HCT116 (cell line): ENCODE measurements around the gene CARD14. TPM values are rescaled to one million over a fixed set of nuclear protein-coding genes. Genes with fewer than 3 reads are reported as not detected.

Source experiments
- ATAC-seq: fragments of 200-7000 bp; cut with Tn5 transposase; 2 replicates; pipeline ENCODE4 v1.9.1; 2020; ENCODE audit warnings: mild to moderate bottlenecking, moderate library complexity
- BruUV-seq: library from RNA; stranded (reverse); fragments of 400-500 nt; replicated peaks from 2 replicates; lab custom pipeline; 2021; lab: Mats Ljungman, UMichigan
- CTCF ChIA-PET: fragments of 300-600 bp; sonication (Branson Sonifier 250); formaldehyde crosslinking; loops from one replicate; lab custom pipeline; 2021; ENCODE audit warnings: antibody characterized with exemption; lab: Charles Lee
- POLR2A ChIA-PET: fragments of 300-600, 350-600 bp; sonication (Branson Sonifier 250); formaldehyde crosslinking; loops from one replicate; lab custom pipeline; 2021; ENCODE audit warnings: antibody characterized with exemption; lab: Charles Lee
- RAD21 ChIA-PET, 2 experiments: fragments of 300-600 bp; sonication (Branson Sonifier 250); formaldehyde crosslinking; loops; one replicate each; lab custom pipeline; 2023; ENCODE audit warnings: low total read pairs in 2 of 2; ENCODE audit not compliant: uncharacterized antibody in 2 of 2, unreplicated experiment in 2 of 2, low non-redundant PET in 1 of 2; lab: Charles Lee
- DNase-seq: peaks from one replicate; pipeline ENCODE4 v3.0.0-alpha.2; 2010; ENCODE audit warnings: low read depth, low spot score
- H2AFZ ChIP-seq: fragments of 200-600 bp; shearing (Covaris generic), sonication (generic); 2 replicates; pipeline ENCODE4 v1.6.1; 2017; ENCODE audit warnings: low read depth, mixed run types, mixed read lengths, antibody characterized with exemption, low read length; ENCODE audit not compliant: poor library complexity, severe bottlenecking
- H3K27ac ChIP-seq: 2 replicates; pipeline ENCODE4 v1.5.1; 2012; ENCODE audit warnings: low read depth, low read length
- H3K27me3 ChIP-seq: fragments of 200-600 bp; sonication (generic); 2 replicates; pipeline ENCODE4 v1.6.1; 2016; ENCODE audit warnings: mixed run types, low read length, mixed read lengths; ENCODE audit not compliant: insufficient read depth
- H3K36me3 ChIP-seq, 2 experiments: fragments of 200-500 bp in 1 of 2; fragments of 200-600 bp in 1 of 2; sonication (Bioruptor generic) in 1 of 2; sonication (generic) in 1 of 2; 2 replicates each; pipeline versions ENCODE4 v1.5.1 to v1.6.1; 2014 to 2016; ENCODE audit warnings: low read length in 2 of 2, inconsistent platforms in 1 of 2, mixed read lengths in 1 of 2, mixed run types in 1 of 2; ENCODE audit not compliant: insufficient read depth in 2 of 2, control insufficient read depth in 1 of 2
- H3K4me1 ChIP-seq, 2 experiments: fragments of 200-600 bp in 1 of 2; sonication (generic) in 1 of 2; 2 replicates each; pipeline versions ENCODE4 v1.5.1 to v1.6.1; 2012 to 2017; ENCODE audit warnings: low read length in 2 of 2, inconsistent platforms in 1 of 2, mild to moderate bottlenecking in 1 of 2, mixed read lengths in 1 of 2, mixed run types in 1 of 2, moderate library complexity in 1 of 2; ENCODE audit not compliant: insufficient read depth in 2 of 2, control insufficient read depth in 1 of 2
- H3K4me2 ChIP-seq: fragments of 200-600 bp; sonication (generic); 2 replicates; pipeline ENCODE4 v1.6.1; 2017; ENCODE audit warnings: mixed run types, low read length, mixed read lengths
- H3K4me3 ChIP-seq, 2 experiments: fragments of 200-600 bp in 1 of 2; sonication (generic) in 1 of 2; replicated peaks in 1 of 2; 2 replicates each; pipeline ENCODE4 v1.5.1; 2011 to 2016; ENCODE audit warnings: low read length in 2 of 2, control low read depth in 1 of 2, low read depth in 1 of 2, mild to moderate bottlenecking in 1 of 2, mixed read lengths in 1 of 2, mixed run types in 1 of 2
- H3K79me2 ChIP-seq: fragments of 200-600 bp; sonication (generic); 2 replicates; pipeline ENCODE4 v1.6.1; 2017; ENCODE audit warnings: mild to moderate bottlenecking, mixed run types, low read length, moderate library complexity, mixed read lengths; ENCODE audit not compliant: insufficient read depth
- H3K9ac ChIP-seq: fragments of 200-600 bp; sonication (generic); 2 replicates; pipeline ENCODE4 v1.6.1; 2016; ENCODE audit warnings: low read length, mixed read lengths
- H3K9me2 ChIP-seq: fragments of 200-600 bp; sonication (generic), shearing (Covaris generic); 2 replicates; pipeline ENCODE4 v1.6.1; 2017; ENCODE audit warnings: mixed run types, mild to moderate bottlenecking, moderate library complexity; ENCODE audit not compliant: insufficient read depth
- H3K9me3 ChIP-seq, 2 experiments: fragments of 200-500 bp in 1 of 2; fragments of 200-600 bp in 1 of 2; sonication (Bioruptor generic) in 1 of 2; sonication (generic) in 1 of 2; 2 replicates each; pipeline ENCODE4 v1.6.1; 2014 to 2017; ENCODE audit warnings: low read length in 2 of 2, mixed read lengths in 2 of 2, inconsistent platforms in 1 of 2, low read depth in 1 of 2, mild to moderate bottlenecking in 1 of 2, mixed run types in 1 of 2, moderate library complexity in 1 of 2; ENCODE audit not compliant: control insufficient read depth in 1 of 2, insufficient read depth in 1 of 2
- H4K20me1 ChIP-seq: fragments of 200-600 bp; sonication (generic), shearing (Covaris generic); 2 replicates; pipeline ENCODE4 v1.6.1; 2017; ENCODE audit warnings: mixed run types, mild to moderate bottlenecking, moderate library complexity; ENCODE audit not compliant: insufficient read depth
- CBX3 ChIP-seq: IDR thresholded peaks from 2 replicates; pipeline ENCODE4 v1.6.1; 2012; ENCODE audit warnings: low read depth
- CTCF ChIP-seq, 3 experiments: fragments of 200-600 bp in 1 of 3; sonication (generic) in 1 of 3; IDR thresholded peaks in 2 of 3; conservative IDR thresholded peaks in 1 of 3; 2 replicates each; pipeline ENCODE4 v1.5.1; 2012 to 2017; ENCODE audit warnings: low read depth in 2 of 3, low read length in 2 of 3, antibody characterized with exemption in 1 of 3, borderline replicate concordance in 1 of 3, control low read depth in 1 of 3, mild to moderate bottlenecking in 1 of 3, mixed read lengths in 1 of 3, mixed run types in 1 of 3, moderate library complexity in 1 of 3; ENCODE audit not compliant: insufficient read depth in 1 of 3
- EGR1 ChIP-seq: IDR thresholded peaks from 2 replicates; pipeline ENCODE4 v1.6.1; 2012; ENCODE audit warnings: low read depth
- JUND ChIP-seq: IDR thresholded peaks from 2 replicates; pipeline ENCODE4 v1.6.1; 2012
- MAX ChIP-seq: IDR thresholded peaks from 2 replicates; pipeline ENCODE4 v1.6.1; 2012
- POLR2A ChIP-seq: IDR thresholded peaks from 2 replicates; pipeline ENCODE4 v1.7.0; 2011; ENCODE audit warnings: borderline replicate concordance; ENCODE audit not compliant: insufficient read depth, insufficient read length; ENCODE audit errors: extremely low read depth
- POLR2AphosphoS5 ChIP-seq: IDR thresholded peaks from 2 replicates; pipeline ENCODE4 v1.6.1; 2011; ENCODE audit warnings: mild to moderate bottlenecking, low read depth, low read length, moderate library complexity
- SIN3A ChIP-seq: IDR thresholded peaks from 2 replicates; pipeline ENCODE4 v1.6.1; 2012; ENCODE audit warnings: low read depth
- SP1 ChIP-seq: IDR thresholded peaks from 2 replicates; pipeline ENCODE4 v1.6.1; 2012; ENCODE audit warnings: low read depth
- TCF7L2 ChIP-seq: IDR thresholded peaks from 2 replicates; pipeline ENCODE4 v1.7.0; 2011; ENCODE audit warnings: borderline replicate concordance, inconsistent platforms; ENCODE audit not compliant: insufficient read depth, insufficient read length; ENCODE audit errors: extremely low read depth
- YY1 ChIP-seq: IDR thresholded peaks from 2 replicates; pipeline ENCODE4 v1.6.1; 2011; ENCODE audit warnings: low read length, low read depth, moderate library complexity, mild to moderate bottlenecking; ENCODE audit not compliant: insufficient replicate concordance; ENCODE audit errors: extremely low read depth
- ZFX ChIP-seq: fragments of 450-650 bp; IDR thresholded peaks from 2 replicates; pipeline ENCODE4 v1.6.1; 2017
- ZNF274 ChIP-seq: fragments of 200-500 bp; sonication (Bioruptor generic); IDR thresholded peaks from 2 replicates; pipeline ENCODE4 v1.6.1; 2014; ENCODE audit warnings: mild to moderate bottlenecking, low read depth, low read length, inconsistent platforms
- intact Hi-C: fragments of 100-400 bp; cut with micrococcal nuclease; formaldehyde crosslinking; loops from 2 replicates; pipeline ENCODE4 v1.10.0; 2022
- total RNA-seq: library from RNA; stranded (reverse); gene quantifications from one replicate; pipeline ENCODE4 v1.2.1, GENCODE V29; 2021; ENCODE audit not compliant: unreplicated experiment
- TF ChIP-seq, protein P1 (sequence below): IDR thresholded peaks from 2 replicates; pipeline ENCODE4 v1.6.1; 2011; ENCODE audit warnings: mild to moderate bottlenecking, low read length, moderate library complexity; ENCODE audit not compliant: insufficient replicate concordance; ENCODE audit errors: extremely low read depth
- TF ChIP-seq, protein P2 (sequence below): IDR thresholded peaks from 2 replicates; pipeline ENCODE4 v1.6.1; 2012; ENCODE audit warnings: low read depth

The CARD14 gene
- total RNA-seq, 1 experiment from 2014 or later: 0.25 TPM

DNA sequence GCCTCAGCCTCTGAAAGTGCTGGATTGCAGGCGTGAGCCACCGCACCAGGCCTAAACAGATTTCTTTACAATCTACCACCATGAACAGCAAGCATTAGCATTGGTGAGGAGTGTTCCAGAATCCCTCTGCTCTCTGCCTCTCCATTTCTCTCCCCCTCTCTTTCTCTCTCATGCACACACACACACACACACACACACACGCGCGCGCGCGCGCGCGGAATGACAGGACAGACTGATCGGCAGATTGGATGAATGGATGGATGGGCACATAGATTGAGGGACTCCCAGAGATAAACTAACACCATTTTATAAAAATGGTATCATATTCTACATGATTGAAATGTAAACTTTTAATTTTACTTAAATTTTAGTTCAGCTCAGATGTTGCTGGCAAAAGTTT, 3.3 kb downstream of the CARD14 start:
- no peak for TF ChIP-seq CBX3
- TF ChIP-seq CTCF (IDR thresholded peaks at IDR 0.05 in 2 of 3, conservative IDR thresholded peaks at IDR 0.05 in 1 of 3; ENCODE audit: borderline replicate concordance in 1 of 3, insufficient read depth in 1 of 3, low read depth in 2 of 3, low read length in 2 of 3): no peak
- TF ChIP-seq JUND: no peak
- no peak for TF ChIP-seq SIN3A
- TF ChIP-seq TCF7L2: no peak
- TF ChIP-seq MAX: no peak
- TF ChIP-seq, protein P1, sequence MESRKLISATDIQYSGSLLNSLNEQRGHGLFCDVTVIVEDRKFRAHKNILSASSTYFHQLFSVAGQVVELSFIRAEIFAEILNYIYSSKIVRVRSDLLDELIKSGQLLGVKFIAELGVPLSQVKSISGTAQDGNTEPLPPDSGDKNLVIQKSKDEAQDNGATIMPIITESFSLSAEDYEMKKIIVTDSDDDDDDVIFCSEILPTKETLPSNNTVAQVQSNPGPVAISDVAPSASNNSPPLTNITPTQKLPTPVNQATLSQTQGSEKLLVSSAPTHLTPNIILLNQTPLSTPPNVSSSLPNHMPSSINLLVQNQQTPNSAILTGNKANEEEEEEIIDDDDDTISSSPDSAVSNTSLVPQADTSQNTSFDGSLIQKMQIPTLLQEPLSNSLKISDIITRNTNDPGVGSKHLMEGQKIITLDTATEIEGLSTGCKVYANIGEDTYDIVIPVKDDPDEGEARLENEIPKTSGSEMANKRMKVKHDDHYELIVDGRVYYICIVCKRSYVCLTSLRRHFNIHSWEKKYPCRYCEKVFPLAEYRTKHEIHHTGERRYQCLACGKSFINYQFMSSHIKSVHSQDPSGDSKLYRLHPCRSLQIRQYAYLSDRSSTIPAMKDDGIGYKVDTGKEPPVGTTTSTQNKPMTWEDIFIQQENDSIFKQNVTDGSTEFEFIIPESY: no peak
- TF ChIP-seq POLR2AphosphoS5: no peak
- TF ChIP-seq POLR2A: no peak
- TF ChIP-seq, protein P2, sequence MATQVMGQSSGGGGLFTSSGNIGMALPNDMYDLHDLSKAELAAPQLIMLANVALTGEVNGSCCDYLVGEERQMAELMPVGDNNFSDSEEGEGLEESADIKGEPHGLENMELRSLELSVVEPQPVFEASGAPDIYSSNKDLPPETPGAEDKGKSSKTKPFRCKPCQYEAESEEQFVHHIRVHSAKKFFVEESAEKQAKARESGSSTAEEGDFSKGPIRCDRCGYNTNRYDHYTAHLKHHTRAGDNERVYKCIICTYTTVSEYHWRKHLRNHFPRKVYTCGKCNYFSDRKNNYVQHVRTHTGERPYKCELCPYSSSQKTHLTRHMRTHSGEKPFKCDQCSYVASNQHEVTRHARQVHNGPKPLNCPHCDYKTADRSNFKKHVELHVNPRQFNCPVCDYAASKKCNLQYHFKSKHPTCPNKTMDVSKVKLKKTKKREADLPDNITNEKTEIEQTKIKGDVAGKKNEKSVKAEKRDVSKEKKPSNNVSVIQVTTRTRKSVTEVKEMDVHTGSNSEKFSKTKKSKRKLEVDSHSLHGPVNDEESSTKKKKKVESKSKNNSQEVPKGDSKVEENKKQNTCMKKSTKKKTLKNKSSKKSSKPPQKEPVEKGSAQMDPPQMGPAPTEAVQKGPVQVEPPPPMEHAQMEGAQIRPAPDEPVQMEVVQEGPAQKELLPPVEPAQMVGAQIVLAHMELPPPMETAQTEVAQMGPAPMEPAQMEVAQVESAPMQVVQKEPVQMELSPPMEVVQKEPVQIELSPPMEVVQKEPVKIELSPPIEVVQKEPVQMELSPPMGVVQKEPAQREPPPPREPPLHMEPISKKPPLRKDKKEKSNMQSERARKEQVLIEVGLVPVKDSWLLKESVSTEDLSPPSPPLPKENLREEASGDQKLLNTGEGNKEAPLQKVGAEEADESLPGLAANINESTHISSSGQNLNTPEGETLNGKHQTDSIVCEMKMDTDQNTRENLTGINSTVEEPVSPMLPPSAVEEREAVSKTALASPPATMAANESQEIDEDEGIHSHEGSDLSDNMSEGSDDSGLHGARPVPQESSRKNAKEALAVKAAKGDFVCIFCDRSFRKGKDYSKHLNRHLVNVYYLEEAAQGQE: no peak
- no peak for TF ChIP-seq ZNF274
- TF ChIP-seq SP1: no peak
- TF ChIP-seq ZFX: no peak
- TF ChIP-seq YY1: no peak
- TF ChIP-seq EGR1: no peak
- H3K4me2 ChIP-seq: no peak overlapping the region
- H3K4me3 ChIP-seq: no peak overlapping the region
- H3K27ac ChIP-seq: no peak overlapping the region
- intact Hi-C loops: no loop called here
- H3K9ac ChIP-seq: no peak overlapping the region
- H3K36me3 ChIP-seq: no peaks in the 10 kb centered on the region
- ChIA-PET RAD21 (no interaction called here), POLR2A (interaction anchor here (0.7 kb wide), 1 partner anchor 334 kb away, joined by 3 read pairs; the partner anchor contains the start of gene CBX4), CTCF (no interaction called here)
- DNase-seq (no peak), ATAC-seq (no peak)
- no peaks in the 10 kb centered on the region for H3K9me2 ChIP-seq
- no peaks in the 10 kb centered on the region for H3K79me2 ChIP-seq
- H4K20me1 ChIP-seq: no peaks in the 10 kb centered on the region
- no peaks in the 10 kb centered on the region for H3K27me3 ChIP-seq
- no peak overlapping the region for H2AFZ ChIP-seq
- BruUV-seq: no TSS peak
- peaks cover 10 to 18% of the 10 kb centered on the region in 2 experiments for H3K4me1 ChIP-seq
- H3K9me3 ChIP-seq: no peaks in the 10 kb centered on the region
